HepG2 (cell line): ENCODE data around the gene SWSAP1. TPM values are rescaled to one million over a fixed set of nuclear protein-coding genes. Genes with fewer than 3 reads are reported as not detected.

ENCODE experiments used
- ELF3 ChIP-seq: IDR thresholded peaks from 2 replicates; pipeline ENCODE4 v1.6.1; 2016; ENCODE audit warnings: missing genetic modification reagents, missing compliant biosample characterization
- ETS1 ChIP-seq: sonication (generic); formaldehyde crosslinking; IDR thresholded peaks from 2 replicates; pipeline ENCODE4 v1.4.0; 2020; ENCODE audit warnings: missing genetic modification reagents
- GATAD1 ChIP-seq: IDR thresholded peaks from 2 replicates; pipeline ENCODE4 v1.6.1; 2016; ENCODE audit warnings: missing genetic modification reagents, missing compliant biosample characterization
- HMGXB4 ChIP-seq, 2 experiments: sonication (generic) in 1 of 2; formaldehyde crosslinking in 1 of 2; IDR thresholded peaks; 2 replicates each; pipeline versions ENCODE4 v1.4.0 to v1.6.1; 2018 to 2020; ENCODE audit warnings: missing genetic modification reagents in 2 of 2, borderline replicate concordance in 1 of 2, low read depth in 1 of 2, mild to moderate bottlenecking in 1 of 2, missing biosample characterization in 1 of 2
- KAT2B ChIP-seq: fragments of 150-350 bp; IDR thresholded peaks from 2 replicates; pipeline ENCODE4 v1.6.1; 2014; ENCODE audit warnings: low read depth, low read length, borderline replicate concordance
- KLF13 ChIP-seq: sonication (generic); formaldehyde crosslinking; IDR thresholded peaks from 2 replicates; pipeline ENCODE4 v1.4.0; 2020; ENCODE audit warnings: mild to moderate bottlenecking, missing genetic modification reagents
- MAX ChIP-seq: IDR thresholded peaks from 2 replicates; pipeline ENCODE4 v1.6.1; 2012; ENCODE audit warnings: inconsistent platforms
- RARA ChIP-seq: IDR thresholded peaks from 2 replicates; pipeline ENCODE4 v1.6.1; 2016; ENCODE audit warnings: missing genetic modification reagents, missing compliant biosample characterization
- RBM22 ChIP-seq: fragments of 200-400 bp; formaldehyde crosslinking; optimal IDR thresholded peaks from 2 replicates; pipeline ENCODE3; 2017; ENCODE audit warnings: mild to moderate bottlenecking, low read length, moderate library complexity
- SATB2 ChIP-seq: sonication (generic); formaldehyde crosslinking; IDR thresholded peaks from 2 replicates; pipeline ENCODE4 v1.5.0; 2020; ENCODE audit warnings: missing genetic modification reagents
- STAT5B ChIP-seq: sonication (generic); formaldehyde crosslinking; IDR thresholded peaks from 2 replicates; pipeline ENCODE4 v1.4.0; 2020; ENCODE audit warnings: missing genetic modification reagents
- SYNCRIP ChIP-seq: fragments of 200-400 bp; formaldehyde crosslinking; IDR thresholded peaks from 2 replicates; pipeline ENCODE4 v1.6.1; 2018; ENCODE audit warnings: mild to moderate bottlenecking, low read depth, low read length; ENCODE audit not compliant: insufficient read depth
- WIZ ChIP-seq: sonication (generic); formaldehyde crosslinking; IDR thresholded peaks from 2 replicates; pipeline ENCODE4 v1.5.1; 2020; ENCODE audit warnings: mild to moderate bottlenecking, missing genetic modification reagents
- ZFYVE20 ChIP-seq: sonication (generic); formaldehyde crosslinking; IDR thresholded peaks from 2 replicates; pipeline ENCODE4 v1.8.0; 2023; ENCODE audit warnings: low read depth, mild to moderate bottlenecking, moderate library complexity, missing genetic modification reagents, borderline replicate concordance
- ZNF30 ChIP-seq: sonication (generic); formaldehyde crosslinking; IDR thresholded peaks from 2 replicates; pipeline ENCODE4 v1.5.0; 2020; ENCODE audit warnings: mild to moderate bottlenecking, missing genetic modification reagents
- ZNF501 ChIP-seq: sonication (generic); formaldehyde crosslinking; IDR thresholded peaks from 2 replicates; pipeline ENCODE4 v1.5.1; 2020; ENCODE audit warnings: mild to moderate bottlenecking, moderate library complexity, missing genetic modification reagents
- ZNF556 ChIP-seq: sonication (generic); formaldehyde crosslinking; IDR thresholded peaks from 2 replicates; pipeline ENCODE4 v1.4.0; 2020; ENCODE audit warnings: mild to moderate bottlenecking, missing genetic modification reagents, borderline replicate concordance
- ZNF672 ChIP-seq: sonication (generic); formaldehyde crosslinking; IDR thresholded peaks from 2 replicates; pipeline ENCODE4 v1.8.1; 2022; ENCODE audit warnings: missing genetic modification reagents
- polyA plus RNA-seq, 8 experiments: library from polyadenylated mRNA; depleted of rRNA in 3 of 8; stranded (reverse) in 7 of 8; unstranded in 1 of 8; fragments of >200 nt; fragmentation: Illumina TruSeq in 4 of 8; extraction: Trizol in 4 of 8; gene quantifications; 2 replicates each; pipeline versions ENCODE4 v1.2.1 to v1.2.3, GENCODE V29; 2011 to 2016; ENCODE audit warnings: low read depth in 4 of 8, missing spikeins in 1 of 8, mixed read lengths in 1 of 8; ENCODE audit not compliant: insufficient read depth in 1 of 8
- total RNA-seq, 5 experiments: library from RNA; depleted of rRNA; stranded (reverse); fragments of >200 nt; fragmentation: Illumina TruSeq; extraction: Trizol; gene quantifications; 2 replicates each; pipeline ENCODE4 v1.2.3, GENCODE V29; 2016; ENCODE audit warnings: low read depth in 1 of 5
- TF ChIP-seq, protein P1 (sequence below): sonication (generic); formaldehyde crosslinking; IDR thresholded peaks from 2 replicates; pipeline ENCODE4 v1.5.0; 2020; ENCODE audit warnings: missing genetic modification reagents, mild to moderate bottlenecking, borderline replicate concordance
- TF ChIP-seq, protein P2 (sequence below): sonication (generic); formaldehyde crosslinking; IDR thresholded peaks from 2 replicates; pipeline ENCODE4 v1.9.0; 2021; ENCODE audit warnings: missing genetic modification reagents, mild to moderate bottlenecking, borderline replicate concordance

SWSAP1 gene
- total and polyA plus RNA-seq, 2 of the 13 experiments (the other 11 are each of a cell fraction or from before 2014, with no cell fraction given): 2.7 to 3.3 TPM

DNA sequence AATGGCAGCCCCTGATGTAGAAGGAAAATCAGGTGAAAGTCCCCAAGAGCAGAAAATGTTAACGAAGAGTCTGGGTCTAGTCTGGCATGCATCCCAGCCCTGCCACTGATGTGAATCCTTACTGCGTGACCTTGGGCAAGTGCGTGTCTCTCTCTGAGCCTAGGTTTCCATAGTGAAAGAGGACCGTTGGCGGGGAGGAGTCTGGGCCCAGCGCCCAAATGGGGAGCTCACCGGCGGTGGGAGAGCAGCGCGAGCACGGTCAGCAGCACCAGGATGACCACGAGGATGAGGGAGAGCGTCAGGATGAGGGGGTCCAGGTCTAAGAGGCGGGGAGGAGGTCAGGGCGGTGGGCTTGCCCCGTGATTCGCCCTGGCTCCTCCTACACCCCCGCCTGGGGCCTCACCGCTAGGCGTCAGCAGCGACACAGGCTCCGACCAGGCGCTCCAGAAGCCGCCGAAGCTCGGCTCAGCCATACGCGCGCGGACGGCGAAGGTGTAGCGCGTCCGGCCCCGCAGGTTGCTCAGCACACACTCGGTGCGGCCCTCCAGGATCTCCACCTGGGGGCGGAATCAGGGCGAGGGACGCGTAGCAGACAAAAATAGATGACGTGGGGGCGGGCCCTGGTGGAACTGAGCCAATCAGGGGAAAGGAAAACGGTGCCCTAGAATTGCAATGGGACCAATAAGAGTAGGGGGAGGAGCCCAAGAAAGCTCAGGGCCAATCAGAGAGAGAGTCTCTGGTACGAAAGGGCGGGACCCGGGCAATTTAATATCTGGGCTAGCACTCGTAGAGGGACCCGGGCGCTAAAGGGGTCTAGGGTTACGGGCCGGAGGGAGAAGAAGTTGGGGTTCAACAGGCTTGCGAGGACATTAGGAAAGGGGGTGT, 6.4 kb downstream of the SWSAP1 start (continued):
- TF ChIP-seq, protein P1, sequence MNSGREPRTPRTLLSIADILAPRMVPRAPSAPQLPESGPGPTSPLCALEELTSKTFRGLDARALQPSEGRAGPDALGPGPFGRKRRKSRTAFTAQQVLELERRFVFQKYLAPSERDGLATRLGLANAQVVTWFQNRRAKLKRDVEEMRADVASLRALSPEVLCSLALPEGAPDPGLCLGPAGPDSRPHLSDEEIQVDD (CRISPR knock-in tag): 0 out of 2 replicates have a peak, but pooled peaks have one; percentile 68
- TF ChIP-seq RBM22 (no peak), ZNF556 (CRISPR knock-in tag) (peak; percentile 86), HMGXB4 (CRISPR knock-in tag; IDR thresholded peaks at IDR 0.05; ENCODE audit: borderline replicate concordance in 1 of 2, low read depth in 1 of 2) (peak; percentile 91 to 96; a peak in 3 of 4 replicates), SATB2 (no peak), ZNF30 (no peak), ETS1 (CRISPR knock-in tag) (no peak), RARA (peak; percentile 38; the same call in 1 of the 2 replicates), WIZ (CRISPR knock-in tag) (no peak; the same call in 1 of the 2 replicates), MAX (peak; percentile 89), GATAD1 (CRISPR knock-in tag) (peak; percentile 57; the same call in 1 of the 2 replicates), ZNF672 (CRISPR knock-in tag) (no peak), ZFYVE20 (no peak), SYNCRIP (no peak), KLF13 (no peak), ELF3 (peak; percentile 64), STAT5B (CRISPR knock-in tag) (no peak), KAT2B (no peak), ZNF501 (peak; percentile 93)
- TF ChIP-seq, protein P2, sequence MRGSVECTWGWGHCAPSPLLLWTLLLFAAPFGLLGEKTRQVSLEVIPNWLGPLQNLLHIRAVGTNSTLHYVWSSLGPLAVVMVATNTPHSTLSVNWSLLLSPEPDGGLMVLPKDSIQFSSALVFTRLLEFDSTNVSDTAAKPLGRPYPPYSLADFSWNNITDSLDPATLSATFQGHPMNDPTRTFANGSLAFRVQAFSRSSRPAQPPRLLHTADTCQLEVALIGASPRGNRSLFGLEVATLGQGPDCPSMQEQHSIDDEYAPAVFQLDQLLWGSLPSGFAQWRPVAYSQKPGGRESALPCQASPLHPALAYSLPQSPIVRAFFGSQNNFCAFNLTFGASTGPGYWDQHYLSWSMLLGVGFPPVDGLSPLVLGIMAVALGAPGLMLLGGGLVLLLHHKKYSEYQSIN (CRISPR knock-in tag): no peak
